ENCODE results near the gene PHLPP1. TPM values are rescaled to one million over a fixed set of nuclear protein-coding genes. Genes with fewer than 3 reads are reported as not detected.

PHLPP1 gene
- total RNA-seq, 2 experiments from 2014 or later: 8.2 to 8.6 TPM

DNA sequence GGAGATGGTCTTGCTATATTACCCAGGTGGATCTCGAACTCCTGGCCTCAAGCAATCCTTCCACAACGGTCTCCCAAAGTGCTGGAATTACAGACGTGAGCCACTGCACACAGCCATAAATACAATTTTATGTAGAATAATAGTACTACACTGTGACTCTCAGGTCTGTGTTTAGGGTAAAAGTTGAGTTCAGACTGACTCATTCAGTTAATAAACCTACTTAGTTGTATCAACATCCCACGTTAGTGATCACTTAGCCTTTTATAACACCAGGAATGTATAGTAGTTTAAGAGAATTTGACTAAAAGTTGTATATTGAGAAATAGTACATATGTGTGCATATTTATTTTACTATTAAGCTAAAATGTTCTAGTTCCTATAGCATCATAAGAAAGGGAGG, 237.5 kb downstream of the PHLPP1 start:
- TF ChIP-seq, protein P1, sequence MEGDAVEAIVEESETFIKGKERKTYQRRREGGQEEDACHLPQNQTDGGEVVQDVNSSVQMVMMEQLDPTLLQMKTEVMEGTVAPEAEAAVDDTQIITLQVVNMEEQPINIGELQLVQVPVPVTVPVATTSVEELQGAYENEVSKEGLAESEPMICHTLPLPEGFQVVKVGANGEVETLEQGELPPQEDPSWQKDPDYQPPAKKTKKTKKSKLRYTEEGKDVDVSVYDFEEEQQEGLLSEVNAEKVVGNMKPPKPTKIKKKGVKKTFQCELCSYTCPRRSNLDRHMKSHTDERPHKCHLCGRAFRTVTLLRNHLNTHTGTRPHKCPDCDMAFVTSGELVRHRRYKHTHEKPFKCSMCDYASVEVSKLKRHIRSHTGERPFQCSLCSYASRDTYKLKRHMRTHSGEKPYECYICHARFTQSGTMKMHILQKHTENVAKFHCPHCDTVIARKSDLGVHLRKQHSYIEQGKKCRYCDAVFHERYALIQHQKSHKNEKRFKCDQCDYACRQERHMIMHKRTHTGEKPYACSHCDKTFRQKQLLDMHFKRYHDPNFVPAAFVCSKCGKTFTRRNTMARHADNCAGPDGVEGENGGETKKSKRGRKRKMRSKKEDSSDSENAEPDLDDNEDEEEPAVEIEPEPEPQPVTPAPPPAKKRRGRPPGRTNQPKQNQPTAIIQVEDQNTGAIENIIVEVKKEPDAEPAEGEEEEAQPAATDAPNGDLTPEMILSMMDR (IDR thresholded peaks at IDR 0.05): no peak
- Mint-ChIP-seq H3K9me3 (no peaks in the 10 kb centered on the region), H3K27me3 (no peaks in the 10 kb centered on the region), H3K4me3 (no peak overlapping the region), H3K4me1 (ENCODE audit: low read depth) (peaks cover 8% of the 10 kb centered on the region), H3K27ac (no peak overlapping the region), H3K36me3 (ENCODE audit: low read depth) (peaks cover 2% of the 10 kb centered on the region)
- ATAC-seq (no peak), DNase-seq (no peak)
- ChIA-PET POLR2A (interaction anchor here (0.7 kb wide), 1 partner anchor 121 kb away, joined by 3 read pairs; no protein-coding TSS in a partner anchor), CTCF (no interaction called here)
- intact Hi-C loops (cut with micrococcal nuclease): no loop called here

DNA sequence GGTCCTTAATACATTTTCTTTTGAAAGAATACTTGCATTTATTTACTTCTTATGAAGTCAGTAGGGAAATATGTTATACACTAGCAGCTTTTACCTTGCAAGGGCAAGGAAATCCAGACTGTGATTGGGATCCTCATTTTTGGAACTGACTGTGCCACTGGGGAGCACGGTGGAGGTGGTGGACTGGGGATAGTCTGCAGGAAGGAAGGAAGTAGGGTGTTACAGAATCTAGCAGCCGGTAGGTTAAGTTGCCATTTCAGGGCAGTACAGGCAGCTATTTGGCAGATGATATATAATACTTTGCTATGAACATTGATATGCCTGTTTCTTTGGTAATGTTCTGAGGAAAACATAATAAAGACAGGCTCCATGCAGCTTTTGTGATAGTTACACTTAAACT, 238.3 kb downstream of the PHLPP1 start:
- no peak for DNase-seq
- TF ChIP-seq, protein P1 (IDR thresholded peaks at IDR 0.05): no peak
- no peak for ATAC-seq
- Mint-ChIP-seq H3K27ac (no peak overlapping the region), H3K9me3 (no peaks in the 10 kb centered on the region), H3K4me1 (ENCODE audit: low read depth) (peaks cover 8% of the 10 kb centered on the region), H3K36me3 (ENCODE audit: low read depth) (no peaks in the 10 kb centered on the region), H3K4me3 (no peak overlapping the region), H3K27me3 (no peaks in the 10 kb centered on the region)
- CTCF ChIA-PET: interaction anchor here (0.6 to 1.0 kb wide), 2 partner anchors 239 to 296 kb away, joined by 3 to 4 read pairs; no protein-coding TSS in a partner anchor
- POLR2A ChIA-PET: no interaction called here
- intact Hi-C loops (cut with micrococcal nuclease): no loop called here

DNA sequence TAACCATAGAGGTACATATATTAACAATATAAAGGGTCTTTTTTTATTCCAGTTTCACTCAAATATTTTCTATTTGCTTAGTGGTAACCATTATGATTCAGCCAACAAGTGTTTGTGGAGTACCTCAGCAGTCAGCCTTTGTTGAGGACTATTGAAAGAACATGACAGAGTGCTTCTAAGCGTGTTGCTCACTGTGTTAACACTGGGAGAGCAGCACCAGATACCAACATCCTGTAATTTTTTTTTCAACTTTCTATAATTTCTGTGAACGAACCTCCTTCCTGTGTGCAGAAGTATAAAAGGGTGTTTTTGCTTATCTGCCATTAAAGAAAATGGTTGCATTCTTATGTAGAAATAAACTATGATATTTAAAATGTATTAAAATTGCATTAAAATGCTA, 239.0 kb downstream of the PHLPP1 start:
- no peak overlapping the region for H3K27ac Mint-ChIP-seq
- ATAC-seq: peak; percentile 65
- DNase-seq: no peak
- POLR2A ChIA-PET: no interaction called here
- CTCF ChIA-PET: interaction anchor here (1.0 kb wide), 1 partner anchor 240 kb away, joined by 4 read pairs; no protein-coding TSS in a partner anchor
- no peaks in the 10 kb centered on the region for H3K27me3 Mint-ChIP-seq
- intact Hi-C loops (cut with micrococcal nuclease): no loop called here
- H3K4me3 Mint-ChIP-seq: no peak overlapping the region
- TF ChIP-seq, protein P1 (IDR thresholded peaks at IDR 0.05): no peak
- H3K9me3 Mint-ChIP-seq: no peaks in the 10 kb centered on the region
- peaks cover 8% of the 10 kb centered on the region for H3K4me1 Mint-ChIP-seq (ENCODE audit: low read depth)
- H3K36me3 Mint-ChIP-seq (ENCODE audit: low read depth): peaks cover 1% of the 10 kb centered on the region

DNA sequence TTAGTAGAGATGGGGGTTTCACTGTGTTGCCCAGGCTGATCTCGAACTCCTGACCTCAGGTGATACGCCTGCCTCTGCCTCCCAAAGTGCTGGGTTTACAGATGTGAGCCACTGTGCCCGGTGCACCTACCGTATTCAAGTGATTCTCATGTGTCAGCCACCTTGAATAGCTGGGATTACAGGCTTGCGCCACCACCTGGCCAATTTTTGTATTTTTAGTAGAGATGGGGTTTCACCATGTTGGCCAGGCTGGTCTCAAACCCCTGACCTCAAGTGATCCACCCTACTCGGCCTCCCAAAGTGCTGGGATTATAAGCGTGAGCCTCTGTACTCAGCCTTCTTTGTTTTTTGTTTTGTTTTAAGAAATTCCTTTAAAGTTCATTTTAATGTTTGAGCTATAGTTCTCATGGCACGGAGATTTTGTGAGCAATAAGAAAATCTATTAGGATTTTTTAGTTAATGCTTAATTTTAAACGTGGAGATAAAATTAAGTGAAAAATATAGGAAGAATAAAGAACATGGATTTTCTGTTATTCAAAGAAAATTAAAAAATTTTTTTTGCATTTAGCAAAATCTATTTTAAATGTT, 242.6 kb downstream of the PHLPP1 start:
- intact Hi-C loops (cut with micrococcal nuclease): loop anchor here (5.0 kb wide), 1 partner anchor 241 kb away; the partner anchor contains the start of gene PHLPP1
- H3K27ac Mint-ChIP-seq: no peak overlapping the region
- TF ChIP-seq, protein P1 (IDR thresholded peaks at IDR 0.05): peak; percentile 61
- H3K4me1 Mint-ChIP-seq (ENCODE audit: low read depth): peaks cover 8% of the 10 kb centered on the region
- ATAC-seq: peak; percentile 82
- H3K9me3 Mint-ChIP-seq: no peaks in the 10 kb centered on the region
- no peaks in the 10 kb centered on the region for H3K27me3 Mint-ChIP-seq
- H3K36me3 Mint-ChIP-seq (ENCODE audit: low read depth): peaks cover 1% of the 10 kb centered on the region
- H3K4me3 Mint-ChIP-seq: no peak overlapping the region
- POLR2A ChIA-PET: no interaction called here
- CTCF ChIA-PET: interaction anchor here (0.6 to 4.0 kb wide), 18 partner anchors 10 to 382 kb away, joined by 3 to 34 read pairs (median 4); partner anchors contain the start of gene PHLPP1
- DNase-seq: peak; percentile 75

DNA sequence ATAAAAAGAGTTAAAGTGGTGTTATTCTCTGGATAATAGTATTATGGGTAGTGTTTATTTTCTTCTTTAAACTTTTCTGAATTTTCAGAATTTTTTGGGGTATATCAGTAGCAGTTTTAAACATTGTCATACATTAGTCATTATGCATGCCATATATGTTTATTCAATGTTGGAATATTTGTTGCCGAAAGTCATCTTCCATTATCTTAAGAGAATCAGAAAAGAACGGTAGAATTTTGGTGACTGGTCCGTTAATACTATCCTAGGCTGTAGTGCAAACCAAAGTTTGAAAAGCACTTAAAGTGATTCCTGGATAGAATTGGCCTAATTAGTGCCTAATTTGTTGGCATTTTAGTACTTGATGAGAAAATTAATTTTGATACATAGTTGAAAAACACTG, 244.1 kb downstream of the PHLPP1 start:
- CTCF ChIA-PET: interaction anchor here (1.0 to 4.0 kb wide), 3 partner anchors 9 to 244 kb away, joined by 3 to 34 read pairs (median 10); partner anchors contain the start of gene PHLPP1
- intact Hi-C loops (cut with micrococcal nuclease): loop anchor here (5.0 kb wide), 1 partner anchor 242 kb away; the partner anchor contains the start of gene PHLPP1
- DNase-seq: no peak
- POLR2A ChIA-PET: no interaction called here
- H3K9me3 Mint-ChIP-seq: no peaks in the 10 kb centered on the region
- no peaks in the 10 kb centered on the region for H3K27me3 Mint-ChIP-seq
- no peak overlapping the region for H3K27ac Mint-ChIP-seq
- TF ChIP-seq, protein P1 (IDR thresholded peaks at IDR 0.05): no peak
- no peaks in the 10 kb centered on the region for H3K4me1 Mint-ChIP-seq (ENCODE audit: low read depth)
- peaks cover 1% of the 10 kb centered on the region for H3K36me3 Mint-ChIP-seq (ENCODE audit: low read depth)
- H3K4me3 Mint-ChIP-seq: no peak overlapping the region
- no peak for ATAC-seq

Measured in activated CD8-positive, alpha-beta T cell treated with anti-CD3 and anti-CD28 coated beads for 36 hours (primary cell).